EH (cell line): Measurements from ENCODE around the gene ODC1.
"Not testable (repeated sequence)": the region's sequence is repeated elsewhere in the genome, so short reads cannot be mapped to it uniquely, and the experiment has no call there.

Experiments
- DNase-seq: peaks from one replicate; pipeline ENCODE4 v3.0.0-alpha.2; 2015; ENCODE audit warnings: low read depth

Gene ODC1

DNA sequence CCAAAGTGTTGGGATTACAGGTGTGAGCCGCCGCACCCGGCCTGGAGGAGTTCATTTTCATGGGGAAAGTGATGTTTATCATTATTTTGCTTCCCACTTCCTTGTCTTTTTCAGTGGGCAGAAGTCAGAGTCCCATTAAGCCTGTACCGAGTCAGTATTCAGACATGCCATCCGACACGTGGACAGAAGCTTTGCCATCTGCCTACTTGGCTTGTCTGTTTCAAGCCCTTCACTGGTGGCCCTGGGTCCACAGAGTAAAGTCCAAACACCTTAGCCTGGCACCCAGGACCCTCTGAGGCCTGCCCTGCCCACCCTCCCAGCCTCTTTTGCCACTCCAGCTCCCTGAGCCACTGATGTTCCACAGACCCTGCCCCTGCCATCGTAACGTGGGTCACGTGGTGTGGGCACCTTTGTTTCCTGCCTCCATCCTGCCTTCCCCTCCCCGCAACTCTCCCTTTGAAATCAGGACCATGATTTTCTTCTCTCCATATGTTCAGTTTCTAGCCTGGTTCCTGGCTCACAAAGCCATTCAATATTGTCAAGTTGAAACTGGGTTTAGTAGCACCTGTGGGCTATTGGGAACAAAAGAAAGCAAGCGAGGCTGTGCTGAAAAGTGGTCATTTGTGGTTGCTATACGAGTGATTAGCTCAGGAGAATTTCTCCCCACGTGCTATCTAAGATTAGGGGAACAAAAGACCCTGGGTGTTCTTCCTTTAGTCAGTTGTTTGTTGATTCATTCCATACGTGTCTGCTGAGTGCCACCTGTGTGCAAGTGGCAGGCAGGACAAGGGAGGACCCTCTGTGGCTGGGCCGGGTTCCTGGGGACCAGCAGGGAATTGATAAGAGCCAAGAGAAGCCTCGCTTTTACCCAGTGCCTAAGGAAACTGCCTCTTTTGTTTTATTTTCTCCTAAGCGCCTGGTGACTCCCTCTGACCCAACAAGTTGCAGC, 5.1 kb upstream of the ODC1 start:
- DNase-seq: no peak

DNA sequence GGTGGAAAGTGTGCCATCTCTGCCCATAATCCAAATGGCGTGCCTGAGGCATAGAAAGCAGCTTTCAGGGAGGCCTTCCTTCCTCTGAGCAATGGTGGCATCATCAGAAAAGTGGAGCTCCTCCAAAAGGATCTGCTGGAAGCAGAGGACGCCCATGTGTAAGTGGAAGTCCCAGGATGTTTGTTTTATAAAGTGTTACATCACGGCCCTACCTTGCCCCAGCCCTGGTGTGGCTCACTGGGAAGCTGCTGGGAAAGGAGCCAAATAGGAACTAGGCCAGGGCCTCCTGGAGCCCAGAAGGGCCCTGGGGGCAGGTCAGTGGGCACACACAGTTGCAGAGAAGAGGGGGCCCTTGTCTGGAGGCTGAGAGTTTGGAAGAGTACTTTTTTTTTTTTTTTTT, 4.2 kb upstream of the ODC1 start:
- peak; percentile 89 for DNase-seq

DNA sequence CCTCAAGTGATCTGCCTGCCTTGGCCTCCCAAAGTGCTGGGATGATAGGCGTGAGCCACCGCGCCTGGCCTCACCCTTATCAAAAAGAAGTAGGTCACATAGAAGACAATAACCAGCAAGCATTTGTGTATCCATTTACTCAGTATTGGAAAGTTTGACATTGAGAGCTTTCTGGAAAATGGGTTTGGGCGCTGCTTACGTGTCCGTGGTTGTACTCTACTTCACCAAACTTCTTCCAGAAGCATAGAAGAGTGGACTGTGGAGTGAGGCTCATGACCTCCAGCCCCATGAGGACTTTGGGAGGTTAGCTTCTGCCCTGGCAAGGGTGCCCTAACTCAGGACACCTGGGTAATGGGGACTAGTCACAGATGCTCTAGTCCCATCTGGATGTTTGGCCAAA, 3.7 kb upstream of the ODC1 start:
- DNase-seq: no peak

DNA sequence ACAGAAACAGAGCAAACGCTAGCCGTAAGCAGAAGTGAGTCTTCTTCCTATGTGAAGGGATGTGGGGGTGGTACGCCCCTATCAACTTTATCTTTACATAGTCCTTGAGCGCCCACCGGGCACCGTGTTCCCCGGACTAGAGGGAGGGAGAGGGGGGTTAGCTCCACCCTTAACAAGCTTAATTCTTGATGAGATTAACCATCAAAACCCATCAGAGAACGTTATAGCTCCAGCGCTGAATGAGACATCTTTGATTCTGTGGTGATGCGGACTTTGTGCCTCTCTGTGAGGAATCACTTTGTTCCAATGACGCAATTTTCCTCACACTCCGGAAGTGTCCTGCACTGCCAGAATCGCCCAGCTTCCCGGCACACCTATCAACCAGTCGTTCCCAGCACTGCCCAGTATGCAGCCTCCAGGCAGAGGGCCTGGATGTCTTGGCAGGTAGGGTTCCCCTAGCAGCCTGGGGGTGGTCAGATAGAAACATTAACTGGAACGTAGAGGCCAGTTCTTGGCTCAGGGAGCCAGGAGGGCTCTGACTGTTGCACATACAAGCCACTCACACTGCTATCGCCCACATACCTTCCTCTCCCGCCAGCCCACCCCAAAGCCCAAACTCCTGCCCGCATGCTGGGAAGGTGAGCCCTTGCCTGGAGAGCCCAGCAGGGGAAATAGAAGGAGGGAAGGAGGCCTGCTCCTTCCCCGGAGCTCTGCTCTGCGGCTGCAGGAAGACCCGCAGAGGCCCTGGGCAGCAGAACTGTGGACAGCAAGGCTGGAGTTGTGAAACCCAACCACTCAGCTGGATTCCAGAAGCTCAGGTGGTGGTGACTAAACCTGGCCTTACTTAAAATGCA, 1.9 kb upstream of the ODC1 start:
- DNase-seq: no peak

DNA sequence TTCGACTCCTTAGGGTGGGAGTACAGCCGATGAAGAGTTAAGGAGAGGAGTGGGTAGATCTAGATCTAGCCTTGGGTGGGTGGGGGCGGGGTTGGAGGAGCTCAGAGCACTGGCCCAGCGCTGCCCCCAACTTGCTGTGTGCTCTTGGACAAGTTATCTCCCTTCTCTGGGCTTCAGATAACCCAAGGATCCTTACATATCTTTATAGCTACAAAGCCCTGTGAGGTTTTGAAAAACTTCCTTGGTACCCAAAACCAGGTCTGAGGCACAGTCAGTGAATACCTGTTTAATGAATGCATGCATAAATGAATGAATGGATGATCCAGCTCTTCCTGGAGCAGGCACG, 1.3 kb upstream of the ODC1 start:
- DNase-seq: no peak

DNA sequence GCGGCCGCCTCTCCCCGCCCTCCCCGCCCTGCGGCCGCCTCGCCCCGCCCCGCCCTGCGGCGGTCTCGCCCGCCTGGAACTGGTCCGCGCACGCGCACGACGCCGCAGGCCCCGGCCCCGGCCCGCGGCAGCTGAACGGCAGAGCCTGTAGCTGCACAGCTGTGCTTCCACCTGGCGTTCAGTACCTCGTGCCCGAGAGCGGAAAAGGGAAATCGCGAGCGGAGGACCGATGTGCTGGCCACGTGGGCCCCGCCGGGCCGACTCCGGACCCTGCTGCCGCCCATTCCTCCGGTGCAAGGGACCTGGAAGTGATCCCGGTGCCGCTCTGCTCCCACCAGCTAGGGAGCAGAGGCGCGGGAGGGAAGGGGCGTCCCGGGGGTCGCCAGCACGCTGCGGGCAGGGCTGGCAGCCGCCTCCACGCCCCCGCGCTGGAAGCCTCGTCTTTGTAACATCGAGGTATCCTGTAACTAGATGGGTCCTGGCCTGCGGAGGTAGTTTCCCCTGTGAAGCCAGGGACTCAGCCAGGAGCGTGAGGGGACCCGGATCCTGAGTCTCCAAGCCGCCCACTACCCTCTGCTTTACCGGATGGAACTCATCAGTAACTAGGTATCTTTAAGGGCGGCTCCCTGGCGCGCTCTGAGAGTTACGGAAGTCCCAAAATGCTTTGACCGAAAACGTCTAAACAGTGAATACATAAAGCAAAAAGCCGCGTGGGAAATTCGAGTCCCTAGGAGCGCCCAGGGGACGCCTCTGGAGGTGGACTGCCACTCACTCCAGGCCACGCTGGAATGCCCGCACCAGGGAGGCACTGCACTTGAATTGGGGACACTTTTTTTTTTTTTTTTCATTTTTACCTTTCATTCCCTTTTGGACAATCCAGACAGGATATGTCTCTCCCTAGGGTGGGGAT, 704 bp upstream of the ODC1 start:
- DNase-seq: peak; percentile 35

DNA sequence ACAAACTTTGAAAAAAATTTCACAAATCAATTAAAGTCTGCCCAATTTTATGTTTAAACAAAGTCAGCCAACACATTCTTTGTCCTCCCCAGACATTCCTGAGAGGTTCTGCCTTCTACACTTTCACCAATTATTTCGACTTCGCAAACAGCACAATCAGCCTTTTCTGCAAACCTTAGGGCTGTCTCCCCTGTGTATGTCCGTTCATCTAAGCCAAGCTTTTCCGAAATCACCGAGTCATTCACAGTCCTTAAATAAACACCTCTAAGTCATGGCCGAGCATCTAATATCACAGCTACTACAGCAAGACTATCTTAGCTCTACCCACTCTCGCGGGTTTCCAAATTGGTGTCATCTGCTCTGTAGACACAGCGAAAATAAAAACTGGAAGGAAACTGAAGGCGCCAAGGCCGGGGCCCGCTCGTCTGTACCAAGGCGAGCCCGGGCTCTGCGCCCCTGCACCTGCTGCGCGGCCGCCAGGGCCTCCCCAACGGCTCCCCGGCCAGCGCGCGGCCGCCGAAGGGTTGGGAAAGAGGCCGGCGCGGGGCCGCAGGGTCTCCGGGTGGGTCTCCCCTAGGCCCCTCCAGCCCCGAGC, 730 bp downstream of the ODC1 start:
- DNase-seq: peak; percentile 51

DNA sequence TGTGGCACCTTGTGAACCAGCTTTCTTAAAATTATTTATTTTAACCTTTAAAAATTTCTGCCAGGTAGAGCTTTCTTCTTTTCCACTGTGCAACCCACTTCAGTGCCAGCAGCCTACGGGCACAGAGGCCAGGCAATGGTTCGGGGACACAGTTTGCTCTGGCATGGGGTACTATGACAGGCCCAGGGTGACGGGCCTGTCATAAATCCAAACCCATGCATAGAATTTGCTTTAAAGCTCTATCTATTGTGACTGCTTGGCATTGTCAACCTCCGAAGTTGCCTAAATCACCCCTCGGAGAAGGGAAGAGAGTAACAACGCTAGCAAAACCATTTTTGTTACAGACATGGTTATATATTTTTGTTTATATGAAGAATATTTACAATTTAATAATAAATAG, 1.5 kb downstream of the ODC1 start:
- DNase-seq: no peak

DNA sequence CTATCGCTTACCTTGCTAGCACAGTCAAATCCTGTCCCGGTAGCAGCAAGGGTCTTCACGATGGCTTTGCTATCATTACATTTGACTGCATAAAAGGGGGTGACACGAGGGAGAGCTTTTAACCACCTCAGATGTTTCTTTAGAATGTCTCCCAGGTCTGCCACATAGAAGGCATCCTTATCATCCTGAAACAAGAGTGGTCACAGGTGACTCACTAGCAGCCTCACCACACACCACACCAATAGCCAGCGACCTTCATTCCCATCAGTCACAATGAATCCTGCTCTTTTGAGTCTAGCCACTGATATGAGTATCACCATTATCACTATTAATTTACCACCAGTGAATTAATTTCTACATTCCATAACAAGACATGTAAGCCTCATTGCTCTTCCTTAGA, 3.7 kb downstream of the ODC1 start:
- DNase-seq: no peak

DNA sequence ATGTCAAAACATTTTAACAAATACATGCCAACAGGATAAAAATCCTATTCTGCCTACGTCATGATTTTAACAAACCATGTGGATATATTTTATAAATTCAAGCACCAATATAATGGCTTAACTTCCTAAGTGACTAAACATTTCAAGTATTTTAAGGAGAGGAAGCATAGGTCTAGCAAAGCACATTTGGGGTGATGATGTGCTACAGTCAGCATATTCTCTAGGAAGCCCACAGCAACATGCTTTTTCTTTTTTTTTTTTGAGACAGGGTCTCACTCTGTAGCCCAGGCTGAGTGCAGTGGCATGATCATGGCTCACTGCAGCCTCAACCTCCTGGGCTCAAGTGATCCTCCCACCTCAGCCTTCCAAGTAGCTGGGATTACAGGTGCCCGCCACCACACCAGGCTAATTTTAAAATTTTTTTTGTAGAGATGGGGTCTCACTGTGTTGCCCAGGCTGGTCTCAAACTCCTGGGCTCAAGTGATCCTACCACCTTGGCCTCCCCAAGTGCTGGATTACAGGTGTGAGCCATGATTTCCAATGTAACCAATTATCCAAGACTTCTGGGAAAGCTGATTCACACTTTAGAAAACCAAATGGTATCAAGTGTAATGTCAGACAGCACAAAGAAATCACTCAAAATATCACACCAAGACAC, 5.5 kb downstream of the ODC1 start:
- not testable (repeated sequence) for DNase-seq

DNA sequence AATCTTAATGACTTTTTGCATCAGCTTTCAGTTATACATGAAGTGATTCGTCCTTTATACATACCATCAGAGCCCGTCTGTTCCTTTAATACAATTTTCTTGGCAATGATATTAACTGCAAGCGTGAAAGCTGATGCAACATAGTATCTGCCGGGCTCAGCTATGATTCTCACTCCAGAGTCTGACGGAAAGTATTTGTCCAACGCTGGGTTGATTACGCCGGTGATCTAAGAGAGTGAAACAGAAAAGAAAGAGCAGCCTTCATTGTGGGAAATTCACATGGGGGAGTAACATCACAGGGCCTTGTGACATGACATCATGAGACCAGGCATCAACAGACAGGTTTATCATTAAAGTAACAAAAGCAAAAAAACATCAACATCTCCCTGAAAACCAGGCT, 6.2 kb downstream of the ODC1 start:
- no peak for DNase-seq

DNA sequence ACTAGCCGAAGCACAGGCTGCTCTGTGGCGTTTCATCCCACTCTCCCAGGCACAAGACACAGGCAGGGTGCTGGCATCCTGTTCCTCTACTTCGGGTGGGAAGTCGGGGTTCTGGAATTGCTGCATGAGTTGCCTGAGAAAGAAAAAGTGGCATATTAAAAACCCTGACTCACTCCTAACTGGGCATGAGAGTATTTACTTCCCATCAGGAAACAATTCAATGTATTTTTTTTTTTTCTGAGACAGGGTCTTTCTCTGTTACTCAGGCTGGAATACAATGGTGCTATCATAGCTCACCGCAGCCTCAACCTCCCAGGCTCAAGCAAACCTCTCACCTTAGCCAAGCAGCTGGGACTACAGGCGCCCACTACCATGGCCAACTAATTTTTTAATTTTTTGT, 7.4 kb downstream of the ODC1 start:
- DNase-seq: no peak

DNA sequence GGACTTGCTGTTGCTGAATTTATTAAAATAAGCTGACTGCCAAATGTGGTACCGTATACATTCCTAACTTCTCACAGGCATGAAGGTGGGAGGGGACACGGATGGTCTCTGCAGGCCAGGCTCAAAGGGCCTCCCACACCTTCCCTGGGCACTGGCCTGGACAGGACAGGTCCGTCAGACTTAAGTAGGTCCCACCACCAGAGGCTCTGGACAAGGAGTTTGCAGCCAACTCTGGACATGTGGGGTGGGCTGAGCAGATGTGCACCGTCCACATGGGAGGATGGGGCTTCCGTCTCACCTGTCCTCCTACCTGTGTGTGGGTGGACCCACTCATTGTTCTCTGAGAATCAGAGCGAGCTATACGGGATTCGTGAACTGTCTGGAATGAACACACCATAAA, 8.2 kb downstream of the ODC1 start:
- DNase-seq: no peak

DNA sequence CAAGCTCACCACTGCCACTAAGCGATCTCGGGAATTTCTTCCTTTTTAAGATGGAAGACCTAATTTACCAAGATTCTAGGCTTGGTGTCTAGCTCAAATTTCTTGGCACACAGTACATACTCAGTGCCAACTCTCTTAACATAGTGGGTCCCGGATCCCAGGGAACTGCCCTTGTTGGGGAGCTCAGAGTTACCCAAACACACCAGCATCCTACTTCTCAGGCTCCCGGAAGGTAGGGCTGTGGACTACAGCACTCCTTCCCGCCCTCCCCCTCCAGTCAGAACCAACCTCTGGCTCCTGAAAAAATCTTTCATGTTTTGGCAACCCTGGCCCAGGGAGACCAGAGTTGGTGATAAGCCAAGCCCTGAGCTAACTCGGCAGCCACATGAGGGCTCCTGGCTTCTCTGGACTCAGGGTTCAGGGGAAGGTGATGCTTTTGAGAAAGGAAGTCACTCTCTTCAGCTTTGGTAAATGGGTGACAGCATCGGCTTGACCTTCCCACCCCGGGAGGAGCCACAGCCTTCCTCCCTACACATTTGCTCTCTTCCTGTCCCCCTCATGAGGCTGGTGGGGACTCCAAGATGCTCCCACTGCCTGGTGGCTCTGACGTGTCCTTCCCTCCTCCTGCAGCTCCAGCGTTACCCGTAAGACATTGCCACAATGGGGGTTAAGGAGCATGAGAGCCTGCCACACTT, 8.8 kb downstream of the ODC1 start:
- peak; percentile 13 for DNase-seq

DNA sequence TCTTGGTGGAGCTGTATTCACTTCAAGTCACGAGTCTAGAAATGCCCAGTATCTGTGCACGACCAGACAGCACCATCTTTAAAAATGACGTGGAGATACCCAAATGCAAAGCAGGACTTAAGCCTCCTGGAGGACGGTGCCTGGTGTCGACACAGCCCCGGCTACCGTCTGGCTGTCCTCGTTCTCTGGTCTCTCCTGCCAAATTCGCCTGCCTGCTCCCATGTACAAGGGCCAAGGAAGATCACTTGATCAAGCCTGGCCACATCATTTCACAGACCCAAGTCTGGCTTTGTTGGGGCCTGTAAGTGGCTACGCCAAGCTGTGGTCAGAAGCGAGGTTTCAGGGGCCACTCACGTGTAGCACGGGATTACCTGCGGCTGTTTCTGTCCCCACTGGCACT, 9.4 kb downstream of the ODC1 start:
- no peak for DNase-seq

DNA sequence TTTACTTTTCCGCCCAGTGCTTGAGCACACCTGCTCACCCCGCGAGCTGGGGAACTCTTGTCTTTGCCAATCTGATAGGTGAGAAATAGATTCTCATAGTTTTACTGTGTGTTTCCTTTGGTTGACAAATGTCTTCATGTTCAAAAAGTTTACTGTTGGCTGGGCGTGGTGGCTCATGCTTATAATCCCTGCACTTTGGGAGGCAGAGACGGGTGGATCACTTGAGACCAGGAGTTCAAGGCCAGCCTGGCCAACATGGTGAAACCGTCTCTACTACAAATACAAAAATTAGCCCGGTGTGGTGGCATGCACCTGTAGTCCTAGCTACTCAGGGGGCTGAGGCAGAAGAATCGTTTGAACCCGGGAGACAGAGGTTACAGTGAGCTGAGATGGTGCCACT, 10.3 kb downstream of the ODC1 start:
- DNase-seq: no peak

DNA sequence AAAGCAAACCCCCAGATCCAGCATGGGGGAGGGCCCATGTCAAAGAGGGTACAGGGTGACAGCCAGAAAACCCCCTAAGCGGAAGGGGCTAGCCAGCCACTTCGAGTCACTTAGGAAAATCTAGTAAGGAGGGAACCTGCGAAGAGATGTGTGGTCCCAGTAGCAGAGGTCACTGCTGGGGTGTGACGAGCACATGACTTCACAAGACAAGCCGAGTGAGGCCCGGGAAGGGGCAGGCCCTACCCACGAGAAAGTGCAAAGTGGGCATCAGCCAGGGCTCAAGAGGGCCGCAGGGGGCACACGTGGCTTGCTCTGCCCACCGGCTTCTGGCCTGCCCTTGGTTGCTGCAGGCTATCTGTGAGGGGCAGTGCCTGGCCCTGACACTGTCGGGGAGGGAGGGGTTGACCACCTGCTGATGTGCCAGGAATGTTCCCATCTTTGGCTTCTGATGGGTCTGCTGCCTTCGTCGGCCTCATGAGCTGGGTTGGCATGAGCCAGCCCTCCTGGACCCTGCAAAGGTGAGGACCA, 11.5 kb downstream of the ODC1 start:
- DNase-seq: no peak

DNA sequence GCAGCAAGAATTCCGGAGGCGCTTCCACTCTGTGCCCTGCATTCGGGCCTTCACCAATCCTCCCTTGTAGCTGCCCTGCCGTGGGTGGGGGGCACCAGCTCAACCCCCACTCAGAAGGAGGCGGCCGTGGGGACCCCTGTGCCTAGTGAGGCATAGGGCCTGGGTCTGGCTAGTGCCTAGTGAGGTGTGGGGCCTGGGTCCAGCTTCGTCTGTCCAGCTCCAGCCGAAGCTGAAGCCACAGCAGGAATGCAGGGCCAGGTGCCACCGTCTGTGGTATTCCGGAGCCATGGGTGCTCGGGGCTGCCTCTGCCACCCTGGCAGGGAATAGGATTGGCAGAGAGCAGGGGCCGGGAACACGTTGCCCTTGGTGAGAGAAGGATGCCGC, 12.3 kb downstream of the ODC1 start:
- DNase-seq: no peak

DNA sequence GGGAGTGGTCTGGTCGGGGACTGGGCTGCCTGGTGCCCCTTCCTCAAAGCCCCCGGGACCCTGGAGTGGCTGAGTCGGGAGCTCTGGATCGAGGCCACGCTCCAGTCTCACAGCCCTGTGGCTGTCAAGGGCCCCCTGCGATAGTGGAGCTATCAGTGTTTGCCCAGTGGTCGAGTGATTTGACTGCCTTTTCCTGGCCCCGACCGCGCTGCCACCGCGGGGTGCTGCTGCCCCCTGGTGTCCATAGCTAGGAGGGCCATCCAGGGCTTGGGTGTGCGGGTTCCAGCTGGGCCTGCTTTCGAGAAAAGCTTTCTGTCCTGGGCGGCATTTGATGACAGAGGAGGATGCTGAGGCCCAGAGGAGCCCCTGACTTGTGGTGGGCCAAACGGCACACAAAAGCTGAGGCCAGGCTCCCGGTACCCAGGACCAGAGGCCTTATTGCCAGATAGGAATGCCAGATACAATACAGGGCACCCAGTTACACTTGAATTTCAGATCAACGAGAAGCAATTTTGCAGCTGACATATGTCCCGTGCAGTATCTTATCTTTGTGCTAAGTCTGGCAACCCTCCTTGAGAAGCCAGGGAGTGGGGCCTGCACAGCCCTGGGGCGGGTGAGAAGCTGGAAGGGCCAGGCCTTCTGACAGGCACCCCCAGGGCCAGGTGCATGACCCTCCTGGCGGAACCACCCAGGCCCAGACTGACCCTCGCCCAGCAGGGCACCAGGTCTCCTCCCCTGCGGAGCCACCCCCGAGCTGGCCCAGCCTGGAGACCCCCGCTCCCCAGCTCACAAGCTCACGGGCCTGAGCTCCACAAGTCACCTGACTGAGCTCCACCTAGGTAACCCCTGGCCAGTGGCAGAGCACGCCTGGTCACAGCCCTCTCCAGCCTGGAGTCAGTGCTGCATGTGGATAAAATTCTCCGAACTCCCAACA, 13.0 kb downstream of the ODC1 start:
- DNase-seq: peak; percentile 75
